A673 (cell line): ENCODE data around the gene PRAC1. TPM values are rescaled to one million over a fixed set of nuclear protein-coding genes. Genes with fewer than 3 reads are reported as not detected.

Source experiments
- BruUV-seq: library from RNA; stranded (reverse); fragments of 400-500 nt; replicated peaks from 2 replicates; lab custom pipeline; 2021; lab: Mats Ljungman, UMichigan
- CTCF ChIA-PET: fragments of 300-600 bp; sonication (Branson Sonifier 250); formaldehyde crosslinking; loops from one replicate; lab custom pipeline; 2022; ENCODE audit warnings: antibody characterized with exemption; lab: Charles Lee
- POLR2A ChIA-PET: fragments of 300-600 bp; sonication (Branson Sonifier 250); formaldehyde crosslinking; loops from one replicate; lab custom pipeline; 2022; ENCODE audit warnings: antibody characterized with exemption; ENCODE audit not compliant: low non-redundant PET; lab: Charles Lee
- DNase-seq: peaks from one replicate; pipeline ENCODE4 v3.0.0-alpha.2; 2015; ENCODE audit warnings: low spot score
- H3K27ac ChIP-seq: fragments of 200-600 bp; sonication (generic); 2 replicates; pipeline ENCODE4 v1.5.1; 2016; ENCODE audit warnings: mixed run types, low read depth, mild to moderate bottlenecking, mixed read lengths, antibody characterized with exemption, low read length; ENCODE audit not compliant: poor library complexity, severe bottlenecking
- H3K27me3 ChIP-seq: fragments of 200-600 bp; sonication (generic); replicated peaks from 2 replicates; pipeline ENCODE4 v1.6.1; 2017; ENCODE audit warnings: mixed run types, low read depth, mild to moderate bottlenecking, mixed read lengths, antibody characterized with exemption, low read length; ENCODE audit not compliant: insufficient read depth, poor library complexity
- H3K36me3 ChIP-seq: fragments of 200-600 bp; sonication (generic); 2 replicates; pipeline ENCODE4 v1.6.1; 2016; ENCODE audit warnings: mixed run types, mild to moderate bottlenecking, mixed read lengths, antibody characterized with exemption, low read length; ENCODE audit not compliant: insufficient read depth, poor library complexity, severe bottlenecking
- H3K4me1 ChIP-seq: fragments of 200-600 bp; sonication (generic); 2 replicates; pipeline ENCODE4 v1.6.1; 2017; ENCODE audit warnings: mixed run types, mild to moderate bottlenecking, mixed read lengths, antibody characterized with exemption, low read length; ENCODE audit not compliant: insufficient read depth, poor library complexity, severe bottlenecking
- H3K4me3 ChIP-seq: fragments of 200-600 bp; sonication (generic); 2 replicates; pipeline ENCODE4 v1.5.1; 2016; ENCODE audit warnings: low read depth, mixed run types, mild to moderate bottlenecking, mixed read lengths, low read length; ENCODE audit not compliant: poor library complexity, severe bottlenecking
- H3K9me3 ChIP-seq: fragments of 200-600 bp; sonication (generic); 2 replicates; pipeline ENCODE4 v1.6.1; 2016; ENCODE audit warnings: mixed run types, low read depth, mild to moderate bottlenecking, mixed read lengths, antibody characterized with exemption, low read length; ENCODE audit not compliant: poor library complexity, severe bottlenecking
- CTCF ChIP-seq: fragments of 300-800, 200-600 bp; sonication (generic); conservative IDR thresholded peaks from 2 replicates; pipeline ENCODE4 v1.5.1; 2017; ENCODE audit warnings: low read depth, mild to moderate bottlenecking, antibody characterized with exemption, low read length, moderate library complexity, mixed read lengths
- EZH2 ChIP-seq: fragments of 200-600 bp; sonication (generic); IDR thresholded peaks from 2 replicates; pipeline ENCODE4 v1.6.1; 2017; ENCODE audit warnings: borderline replicate concordance, low read depth, mild to moderate bottlenecking, mixed read lengths, antibody characterized with exemption, low read length; ENCODE audit not compliant: poor library complexity, severe bottlenecking
- intact Hi-C: fragments of 100-400 bp; cut with micrococcal nuclease; formaldehyde crosslinking; loops from one replicate; pipeline ENCODE4 v1.10.0; 2022; ENCODE audit not compliant: unreplicated experiment
- total RNA-seq: library from RNA; stranded (reverse); gene quantifications from 2 replicates; pipeline ENCODE4 v1.2.3, GENCODE V29; 2021

Gene PRAC1
- total RNA-seq, 1 experiment from 2014 or later: 78.3 TPM

- H3K4me1 ChIP-seq: no peaks in the 10 kb centered on the region
- no peak overlapping the region for H3K27ac ChIP-seq
- H3K36me3 ChIP-seq: no peaks in the 10 kb centered on the region
- BruUV-seq: no TSS peak
- CTCF ChIA-PET: no interaction called here
- H3K27me3 ChIP-seq: no peaks in the 10 kb centered on the region
- DNase-seq: no peak
- no peaks in the 10 kb centered on the region for H3K9me3 ChIP-seq
- no peak for TF ChIP-seq EZH2
- TF ChIP-seq CTCF: no peak
- POLR2A ChIA-PET: interaction anchor here (0.6 kb wide), 1 partner anchor 128 kb away, joined by 3 read pairs; no protein-coding TSS in a partner anchor
- intact Hi-C loops: no loop called here
- no peak overlapping the region for H3K4me3 ChIP-seq
Observed at GRCh38 chr17:48737330-48738043, 15.2 kb upstream of the PRAC1 start.

- DNase-seq: no peak
- BruUV-seq: no TSS peak
- intact Hi-C loops: no loop called here
- H3K36me3 ChIP-seq: no peaks in the 10 kb centered on the region
- ChIA-PET CTCF (no interaction called here), POLR2A (no interaction called here)
- no peak for TF ChIP-seq EZH2
- no peak for TF ChIP-seq CTCF
- no peak overlapping the region for H3K4me3 ChIP-seq
- no peaks in the 10 kb centered on the region for H3K27me3 ChIP-seq
- peaks cover 7% of the 10 kb centered on the region for H3K4me1 ChIP-seq
- no peak overlapping the region for H3K27ac ChIP-seq
- no peaks in the 10 kb centered on the region for H3K9me3 ChIP-seq
Observed at GRCh38 chr17:48735062-48735351, 12.7 kb upstream of the PRAC1 start.

GRCh38 chr17:48734333-48735061 is 12.2 kb upstream of the PRAC1 start:
- no peak for DNase-seq
- Histone ChIP-seq H3K9me3 (no peaks in the 10 kb centered on the region), H3K4me3 (no peak overlapping the region), H3K36me3 (no peaks in the 10 kb centered on the region), H3K4me1 (peaks cover 12% of the 10 kb centered on the region), H3K27ac (no peak overlapping the region), H3K27me3 (no peaks in the 10 kb centered on the region)
- intact Hi-C loops: no loop called here
- POLR2A ChIA-PET: no interaction called here
- CTCF ChIA-PET: no interaction called here
- no TSS peak for BruUV-seq
- TF ChIP-seq EZH2 (no peak), CTCF (no peak)
